Sigmoid colon (tissue), 7 donors: Measurements from ENCODE around the gene GCDH. TPM values are rescaled to one million over a fixed set of nuclear protein-coding genes. Genes with fewer than 3 reads are reported as not detected.

Source experiments
- DNase-seq: peaks from one replicate; pipeline ENCODE4 v3.0.0-alpha.2; 2019
- H3K27ac ChIP-seq, 4 donors: fragments of 200-600 bp; sonication (generic); one replicate each; pipeline ENCODE4 v1.5.1; 2016 to 2019; ENCODE audit warnings: mild to moderate bottlenecking in 1 of 4
- H3K27me3 ChIP-seq, 3 donors: fragments of 200-600 bp; sonication (generic); one replicate each; pipeline ENCODE4 v1.5.1; 2019; ENCODE audit warnings: mild to moderate bottlenecking in 1 of 3
- H3K36me3 ChIP-seq, 4 donors: fragments of 200-600 bp; sonication (generic); one replicate each; pipeline ENCODE4 v1.5.1; 2016 to 2019
- H3K4me1 ChIP-seq, 4 donors: fragments of 200-600 bp; sonication (generic); one replicate each; pipeline ENCODE4 v1.5.1; 2017 to 2019
- H3K4me3 ChIP-seq, 4 donors: fragments of 200-600 bp; sonication (generic); one replicate each; pipeline ENCODE4 v1.5.1; 2017 to 2019; ENCODE audit warnings: mild to moderate bottlenecking in 2 of 4, moderate library complexity in 1 of 4
- H3K9me3 ChIP-seq, 4 donors: fragments of 200-600 bp in 3 of 4; sonication (generic) in 3 of 4; one replicate each; pipeline versions ENCODE4 v1.5.1 to v1.6.1; 2013 to 2019
- EP300 ChIP-seq, 4 donors: sonication (generic); formaldehyde crosslinking; IDR thresholded peaks; one replicate each; pipeline ENCODE4 v1.6.1; 2017; ENCODE audit warnings: antibody characterized with exemption in 4 of 4
- POLR2A ChIP-seq, 2 donors: fragments of 450-650 bp; IDR thresholded peaks; one replicate each; pipeline ENCODE4 v1.6.1; 2016; ENCODE audit warnings: antibody characterized with exemption in 2 of 2, mild to moderate bottlenecking in 2 of 2, moderate library complexity in 2 of 2
- POLR2AphosphoS5 ChIP-seq, 4 donors: sonication (generic); formaldehyde crosslinking; IDR thresholded peaks; one replicate each; pipeline ENCODE4 v1.6.1; 2017; ENCODE audit warnings: antibody characterized with exemption in 4 of 4
- WGBS, 2 donors: extraction: QIAGEN DNeasy Blood & Tissue Kit; methylation state at CpG; one replicate each; pipeline ENCODE4 v1.1.7; 2013; 5-methylcytosine and 5-hydroxymethylcytosine counted together
- intact Hi-C: fragments of 100-400 bp; cut with DNase I; formaldehyde crosslinking; loops from one replicate; pipeline ENCODE4 v1.15.1; 2023
- polyA plus RNA-seq, 3 donors: library from polyadenylated mRNA; stranded (reverse); fragments of 200-250 nt; gene quantifications; one replicate each; pipeline ENCODE4 v1.2.3, GENCODE V29; 2013
- total RNA-seq, 4 donors: library from RNA; depleted of rRNA; stranded (reverse); fragments of >200 nt; gene quantifications; one replicate each; pipeline ENCODE4 v1.1.0, GENCODE V29; 2016
- TF ChIP-seq, protein P1 (sequence below), 4 experiments: fragments of 450-650 bp in 3 of 4; fragments of 200-600 bp in 1 of 4; IDR thresholded peaks; one replicate each; pipeline ENCODE4 v1.5.1; 2016 to 2019; ENCODE audit warnings: antibody characterized with exemption in 4 of 4, mild to moderate bottlenecking in 3 of 4, moderate library complexity in 2 of 4
- donor health status: healthy with polysubstance abuse.
- donor health status: Bipolar disorder and iron deficiency.
- donor health status: healthy.

The GCDH gene
- total and polyA plus RNA-seq, 7 donors: 10.8 to 85.0 (median 27.1) TPM

DNA sequence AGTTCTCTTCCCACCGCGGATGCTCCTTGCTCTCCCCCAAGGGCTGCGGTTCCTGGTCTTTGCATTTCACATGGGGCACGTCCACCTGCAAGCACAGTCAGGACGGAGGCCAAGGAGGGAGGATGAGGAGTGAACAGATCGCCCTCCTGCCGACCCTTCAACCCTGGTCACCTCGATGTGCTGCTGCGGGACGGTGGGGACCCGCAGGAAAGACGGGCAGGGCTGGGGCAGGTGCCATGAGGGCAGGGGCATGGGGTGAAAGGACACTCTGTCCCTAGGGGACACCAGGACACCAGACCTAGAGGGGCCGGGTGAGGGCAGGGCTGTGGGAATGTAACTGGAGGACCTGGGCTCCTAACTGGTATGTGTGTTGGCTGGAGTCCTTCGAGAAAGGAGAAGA is 27.3 kb downstream of the GCDH start:
- DNase-seq: no peak
- WGBS, 2 donors: 95 to 96% methylated on average over 14 of the region's 14 CpGs
- intact Hi-C loops: no loop called here

GRCh38 chr19:12921047-12921446 is 30.1 kb downstream of the GCDH start:
- intact Hi-C loops: no loop called here
- no peaks in the 10 kb centered on the region for H3K27me3 ChIP-seq

More for the DNA sequence above, 27.3 kb downstream of the GCDH start:
- H3K9me3 ChIP-seq: no peaks in the 10 kb centered on the region
- TF ChIP-seq POLR2AphosphoS5 (IDR thresholded peaks at IDR 0.05): no peak
- TF ChIP-seq, protein P1, sequence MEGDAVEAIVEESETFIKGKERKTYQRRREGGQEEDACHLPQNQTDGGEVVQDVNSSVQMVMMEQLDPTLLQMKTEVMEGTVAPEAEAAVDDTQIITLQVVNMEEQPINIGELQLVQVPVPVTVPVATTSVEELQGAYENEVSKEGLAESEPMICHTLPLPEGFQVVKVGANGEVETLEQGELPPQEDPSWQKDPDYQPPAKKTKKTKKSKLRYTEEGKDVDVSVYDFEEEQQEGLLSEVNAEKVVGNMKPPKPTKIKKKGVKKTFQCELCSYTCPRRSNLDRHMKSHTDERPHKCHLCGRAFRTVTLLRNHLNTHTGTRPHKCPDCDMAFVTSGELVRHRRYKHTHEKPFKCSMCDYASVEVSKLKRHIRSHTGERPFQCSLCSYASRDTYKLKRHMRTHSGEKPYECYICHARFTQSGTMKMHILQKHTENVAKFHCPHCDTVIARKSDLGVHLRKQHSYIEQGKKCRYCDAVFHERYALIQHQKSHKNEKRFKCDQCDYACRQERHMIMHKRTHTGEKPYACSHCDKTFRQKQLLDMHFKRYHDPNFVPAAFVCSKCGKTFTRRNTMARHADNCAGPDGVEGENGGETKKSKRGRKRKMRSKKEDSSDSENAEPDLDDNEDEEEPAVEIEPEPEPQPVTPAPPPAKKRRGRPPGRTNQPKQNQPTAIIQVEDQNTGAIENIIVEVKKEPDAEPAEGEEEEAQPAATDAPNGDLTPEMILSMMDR (IDR thresholded peaks at IDR 0.05): no peak
- no peak for TF ChIP-seq POLR2A (IDR thresholded peaks at IDR 0.05)
- TF ChIP-seq EP300 (IDR thresholded peaks at IDR 0.05): no peak
- H3K4me1 ChIP-seq: peaks cover 4 to 16% (median 15%) of the 10 kb centered on the region in 4 donors
- peaks cover 0 to 11% (median 10%) of the 10 kb centered on the region in 4 donors for H3K36me3 ChIP-seq
- H3K27me3 ChIP-seq: no peaks in the 10 kb centered on the region
- H3K4me3 ChIP-seq: no peak overlapping the region
- no peak overlapping the region for H3K27ac ChIP-seq

GRCh38 chr19:12922959-12923358 is 32.0 kb downstream of the GCDH start:
- intact Hi-C loops: no loop called here
- 97% methylated on average over 4 of the region's 4 CpGs for WGBS, 2 donors

More at GRCh38 chr19:12921047-12921446, 30.1 kb downstream of the GCDH start:
- Histone ChIP-seq H3K27ac (no peak overlapping the region), H3K36me3 (peaks cover 14 to 39% (median 35%) of the 10 kb centered on the region in 4 donors), H3K4me3 (no peak overlapping the region), H3K9me3 (no peaks in the 10 kb centered on the region), H3K4me1 (peaks cover 0 to 4% (median 3%) of the 10 kb centered on the region in 4 donors)
- DNase-seq: no peak
- WGBS, 2 donors: 12 to 58% methylated on average over 3 of the region's 3 CpGs
- TF ChIP-seq, protein P1 (IDR thresholded peaks at IDR 0.05): no peak
- TF ChIP-seq POLR2AphosphoS5 (IDR thresholded peaks at IDR 0.05) (no peak), EP300 (IDR thresholded peaks at IDR 0.05) (no peak), POLR2A (IDR thresholded peaks at IDR 0.05) (no peak)

GRCh38 chr19:12924621-12925310 is 33.8 kb downstream of the GCDH start:
- 95 to 98% methylated on average over 29 of the region's 29 CpGs for WGBS, 2 donors
- no peaks in the 10 kb centered on the region for H3K9me3 ChIP-seq
- H3K36me3 ChIP-seq: peaks cover 30 to 76% (median 61%) of the 10 kb centered on the region in 4 donors
- no peaks in the 10 kb centered on the region for H3K27me3 ChIP-seq
- no peak for DNase-seq
- no peak for TF ChIP-seq POLR2AphosphoS5 (IDR thresholded peaks at IDR 0.05)
- TF ChIP-seq, protein P1 (IDR thresholded peaks at IDR 0.05): no peak
- no peak for TF ChIP-seq POLR2A (IDR thresholded peaks at IDR 0.05)
- no peak for TF ChIP-seq EP300 (IDR thresholded peaks at IDR 0.05)
- intact Hi-C loops: no loop called here
- H3K4me1 ChIP-seq: no peaks in the 10 kb centered on the region
- H3K27ac ChIP-seq: no peak overlapping the region
- no peak overlapping the region for H3K4me3 ChIP-seq

More at GRCh38 chr19:12922959-12923358, 32.0 kb downstream of the GCDH start:
- no peak overlapping the region for H3K4me3 ChIP-seq
- peaks cover 0 to 4% (median 3%) of the 10 kb centered on the region in 4 donors for H3K4me1 ChIP-seq
- H3K9me3 ChIP-seq: no peaks in the 10 kb centered on the region
- peaks cover 22 to 58% (median 49%) of the 10 kb centered on the region in 4 donors for H3K36me3 ChIP-seq
- H3K27ac ChIP-seq: no peak overlapping the region
- no peak for TF ChIP-seq POLR2A (IDR thresholded peaks at IDR 0.05)
- TF ChIP-seq POLR2AphosphoS5 (IDR thresholded peaks at IDR 0.05): no peak
- TF ChIP-seq, protein P1 (IDR thresholded peaks at IDR 0.05): no peak
- no peak for TF ChIP-seq EP300 (IDR thresholded peaks at IDR 0.05)
- H3K27me3 ChIP-seq: no peaks in the 10 kb centered on the region
- no peak for DNase-seq
